ENCODE data around the gene MTMR4. TPM values are rescaled to one million over a fixed set of nuclear protein-coding genes. Genes with fewer than 3 reads are reported as not detected.
A peak's percentile ranks its signal among the peaks of the same experiment; 100 is the strongest.
"Not testable (repeated sequence)": the region's sequence is repeated elsewhere in the genome, so short reads cannot be mapped to it uniquely, and the experiment has no call there.

MTMR4 gene
- polyA plus RNA-seq, 12 donors, result 16.3 to 37.0 (median 20.5) TPM; not detected in 1

- no peak for DNase-seq
Measured at GRCh38 chr17:58527949-58528348, 13.5 kb upstream of the MTMR4 start.

DNA sequence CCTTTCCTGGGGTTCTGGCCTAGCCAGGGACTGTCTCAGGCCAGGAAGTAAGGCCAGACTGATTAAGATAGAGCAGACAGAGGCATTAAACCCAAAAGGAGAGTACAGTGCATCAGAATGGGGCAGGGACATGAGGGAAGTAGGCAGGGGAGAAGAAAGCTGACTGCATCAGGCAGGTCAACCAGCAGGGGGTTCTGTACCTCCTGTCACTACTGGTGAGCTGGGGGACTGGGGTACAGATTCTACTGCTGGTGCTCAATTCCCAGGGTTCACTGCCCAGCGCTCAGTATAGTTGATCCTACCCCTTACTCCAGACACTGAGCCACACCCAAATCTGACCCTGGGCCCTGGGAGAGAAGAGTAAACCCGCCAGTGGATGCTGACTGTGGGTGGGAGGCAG, 12.9 kb upstream of the MTMR4 start:
- no peak for DNase-seq

- DNase-seq, result no peak
Measured at GRCh38 chr17:58525239-58525638, 10.8 kb upstream of the MTMR4 start.

GRCh38 chr17:58521680-58522079, 7.2 kb upstream of the MTMR4 start:
- DNase-seq, result no peak

DNA sequence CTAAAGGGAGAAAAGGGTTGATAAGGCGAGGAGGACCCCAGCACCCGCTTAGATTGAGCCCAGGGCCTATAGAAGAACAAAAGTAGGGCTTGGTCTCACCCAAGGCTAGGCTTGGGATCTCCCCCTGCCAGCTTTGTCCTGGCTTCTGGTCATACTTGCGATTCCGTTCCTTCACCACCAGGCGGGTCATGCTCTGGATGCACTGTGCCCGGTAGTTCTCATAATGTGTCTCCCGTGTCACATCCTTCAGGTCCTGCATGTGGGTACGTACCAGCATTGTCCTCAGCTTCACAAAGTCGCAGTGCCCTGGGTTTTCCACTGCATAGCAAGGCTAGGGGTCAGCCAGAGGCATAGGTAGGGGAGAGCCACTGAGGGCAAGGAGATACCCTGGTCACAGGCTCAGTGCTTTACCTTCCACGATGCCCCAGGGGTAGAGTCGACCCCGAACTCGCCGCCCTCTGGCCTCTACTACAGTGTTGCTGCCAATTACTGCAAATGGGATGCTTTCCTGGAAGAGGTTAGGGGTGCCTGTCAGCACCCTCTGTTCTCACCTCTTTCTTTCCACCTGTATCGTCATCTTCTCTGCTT, 6.5 kb upstream of the MTMR4 start:
- no peak for DNase-seq

DNA sequence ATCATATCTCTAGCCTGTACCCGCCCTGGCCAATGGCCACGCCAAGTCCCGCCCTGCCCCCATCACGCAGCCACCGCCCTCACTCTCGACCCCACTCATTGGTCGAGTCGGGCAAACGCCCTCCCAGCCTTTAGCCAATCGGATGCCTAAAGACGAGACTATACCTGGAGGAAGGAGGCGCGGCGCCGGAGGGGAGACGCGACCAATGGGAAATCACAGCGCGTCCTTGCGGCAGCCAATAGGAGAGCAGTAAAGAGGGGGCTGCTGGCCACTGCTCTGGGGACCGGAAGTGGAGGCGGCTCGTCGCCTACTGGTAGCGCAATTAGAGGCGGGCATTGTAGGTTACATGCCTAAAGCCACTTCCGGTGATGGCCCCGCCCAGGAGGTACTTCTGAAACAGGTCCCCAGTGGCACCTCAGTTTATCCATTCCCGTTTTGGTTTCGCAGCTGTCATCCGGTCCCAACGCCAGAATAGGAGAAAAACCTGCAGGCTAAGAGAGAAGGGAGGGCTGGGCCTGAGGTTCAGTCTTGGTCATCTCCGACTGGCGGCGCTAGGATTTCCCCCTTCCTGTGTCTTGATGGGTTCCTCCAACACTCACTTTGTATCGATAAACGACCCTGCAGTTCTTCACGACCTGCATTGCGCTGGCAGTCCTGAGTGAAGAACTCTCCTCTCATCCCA, 3.6 kb upstream of the MTMR4 start:
- peak; percentile 99 for DNase-seq

GRCh38 chr17:58517378-58517927, 3.0 kb upstream of the MTMR4 start:
- no peak for DNase-seq

DNA sequence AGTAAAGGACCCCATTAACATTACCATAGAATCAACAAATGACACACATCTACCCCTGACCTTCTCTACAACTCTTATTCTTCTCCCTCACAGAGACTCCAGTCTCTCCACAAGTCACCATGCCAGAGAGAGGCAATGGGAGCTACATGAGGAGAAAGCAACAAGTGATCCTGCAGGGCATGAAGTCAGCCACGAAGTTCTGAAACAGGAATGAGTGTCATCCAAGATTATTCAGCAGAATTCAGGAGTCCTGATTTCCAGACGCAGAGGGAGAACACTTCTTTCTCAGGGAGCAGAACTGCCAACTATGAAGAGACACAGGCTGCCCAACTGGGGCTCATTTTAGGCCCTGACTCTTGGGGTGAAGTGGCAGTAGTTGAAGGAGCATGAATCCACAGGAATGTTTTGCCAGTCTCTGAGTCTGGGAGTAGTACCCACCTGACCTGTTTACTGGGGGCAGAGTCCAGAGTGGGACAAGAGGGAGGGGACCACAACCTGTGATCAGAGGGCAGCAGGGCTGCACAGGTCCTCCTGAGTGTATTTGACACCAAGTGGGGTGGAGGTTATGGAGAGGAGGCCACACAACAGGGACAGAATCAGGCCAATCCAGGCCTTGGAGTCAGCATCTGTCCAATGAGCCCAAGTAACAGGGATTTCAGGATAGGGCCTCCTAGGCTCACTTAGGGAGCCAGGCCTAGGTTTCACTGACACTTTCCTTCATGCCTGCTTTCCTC, 2.4 kb upstream of the MTMR4 start:
- no peak for DNase-seq

GRCh38 chr17:58515286-58515685, 848 bp upstream of the MTMR4 start:
- DNase-seq, result no peak

DNA sequence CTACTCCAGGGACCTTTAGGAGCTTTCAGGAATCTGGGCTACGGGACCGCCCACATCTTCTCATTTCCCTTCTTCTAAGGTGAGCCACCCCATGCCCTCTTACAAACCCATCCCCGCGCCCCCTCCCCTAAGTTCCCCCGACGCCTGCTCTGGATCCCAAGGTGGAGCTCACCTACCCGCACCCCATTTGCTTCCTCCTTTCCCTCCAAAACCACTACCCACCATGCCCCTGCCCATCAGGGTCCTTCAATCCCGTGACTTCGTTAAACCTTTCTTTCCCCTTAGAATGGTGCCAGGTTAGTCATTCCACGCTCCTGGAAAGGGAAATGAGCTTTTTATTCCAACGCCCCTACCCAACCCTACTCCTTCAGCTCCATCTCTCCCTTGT, 326 bp upstream of the MTMR4 start:
- no peak for DNase-seq

DNA sequence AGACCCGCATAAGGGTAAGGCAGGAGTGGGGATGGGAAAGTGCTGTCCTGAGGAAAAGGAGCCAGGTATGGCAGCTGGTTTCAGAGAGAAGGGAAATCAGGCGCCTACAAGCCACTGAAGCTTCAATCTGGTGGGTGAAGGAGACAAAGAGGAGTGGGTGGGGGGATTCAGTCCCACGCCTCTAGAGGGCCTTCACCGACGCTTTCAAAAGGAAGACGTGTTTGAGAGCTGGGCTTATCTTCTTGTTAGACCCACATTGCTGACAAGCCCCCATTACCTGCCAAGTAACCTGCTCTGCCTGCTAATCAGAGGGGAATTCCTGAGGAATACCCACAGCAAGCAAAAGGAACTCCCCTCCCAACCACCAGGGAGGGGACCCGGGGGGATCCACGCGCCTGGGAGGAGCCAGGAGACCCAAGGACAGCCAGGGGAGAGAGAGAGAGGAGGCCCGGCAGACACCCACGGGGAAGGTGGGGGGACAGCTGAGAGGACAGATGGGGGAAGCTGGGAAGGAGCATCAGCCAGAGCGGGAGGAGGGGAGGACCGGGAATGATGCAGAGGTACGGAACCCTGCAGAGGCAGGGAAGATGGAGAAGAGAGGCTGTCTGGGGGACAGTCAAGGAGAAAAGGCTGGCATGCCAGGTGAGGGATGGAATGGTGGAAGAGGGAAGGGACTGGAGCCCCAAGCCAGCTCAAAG, 1.0 kb downstream of the MTMR4 start:
- DNase-seq, result no peak

DNA sequence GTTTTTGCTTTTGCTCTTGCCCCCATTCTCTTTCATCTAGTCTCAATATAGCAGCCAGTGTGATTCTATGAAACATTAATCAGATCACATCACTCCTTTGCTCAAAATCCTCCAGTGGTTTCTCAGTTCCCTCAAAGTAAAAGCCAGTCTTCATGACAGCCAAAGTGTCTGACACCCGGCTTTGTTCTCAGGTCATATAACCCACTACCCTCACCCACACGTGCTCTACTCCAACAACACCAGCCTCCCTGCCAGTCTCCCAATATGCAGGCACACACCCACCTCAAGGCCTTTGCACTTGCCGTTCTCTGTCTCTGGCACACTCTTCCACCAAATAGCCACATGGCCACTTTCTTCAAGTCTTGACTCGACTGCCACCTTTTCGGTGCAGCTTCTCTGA, 4.4 kb downstream of the MTMR4 start:
- DNase-seq, result no peak

DNA sequence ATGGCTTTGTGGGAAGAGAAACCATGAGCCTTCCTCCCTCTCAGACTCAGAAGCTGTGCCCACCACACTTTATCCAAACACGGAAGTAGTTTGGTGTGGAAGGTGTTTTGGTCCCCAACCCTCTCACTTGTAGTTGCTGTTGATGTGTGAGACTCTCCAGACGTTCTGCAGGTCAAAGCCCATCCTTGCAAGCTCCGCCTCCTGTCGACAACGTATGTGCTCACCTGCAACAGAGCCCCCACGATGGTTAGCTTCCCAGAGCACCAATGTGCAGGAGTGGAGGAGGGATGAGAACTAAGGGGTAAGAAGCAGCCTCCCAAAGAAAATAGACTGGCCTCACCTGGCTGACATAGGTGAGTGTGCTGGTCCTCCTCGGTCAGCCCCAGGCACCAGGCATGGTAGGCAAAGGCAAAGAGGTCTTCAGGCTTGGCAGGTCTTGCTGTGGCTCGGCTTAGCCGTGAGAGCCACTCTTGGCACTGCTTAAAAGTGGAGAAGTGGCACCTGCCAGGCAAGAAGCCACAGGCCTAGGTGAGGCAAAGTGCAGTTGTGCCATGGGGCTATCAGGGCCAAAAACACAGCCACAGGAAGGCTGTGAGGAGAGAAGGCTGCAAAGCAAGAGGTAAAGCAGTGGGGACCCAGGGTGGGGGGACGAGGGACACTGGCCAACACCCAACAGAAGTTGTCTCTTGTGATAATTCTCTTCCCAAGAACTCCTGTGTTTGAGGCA, 5.9 kb downstream of the MTMR4 start:
- DNase-seq, result no peak

- no peak for DNase-seq
Measured at GRCh38 chr17:58507123-58507634, 7.3 kb downstream of the MTMR4 start.

- no peak for DNase-seq
Measured at GRCh38 chr17:58506354-58507080, 7.9 kb downstream of the MTMR4 start.

GRCh38 chr17:58504826-58505351, 9.5 kb downstream of the MTMR4 start:
- DNase-seq, result no peak

- no peak for DNase-seq
Measured at GRCh38 chr17:58503866-58504265, 10.6 kb downstream of the MTMR4 start.

DNA sequence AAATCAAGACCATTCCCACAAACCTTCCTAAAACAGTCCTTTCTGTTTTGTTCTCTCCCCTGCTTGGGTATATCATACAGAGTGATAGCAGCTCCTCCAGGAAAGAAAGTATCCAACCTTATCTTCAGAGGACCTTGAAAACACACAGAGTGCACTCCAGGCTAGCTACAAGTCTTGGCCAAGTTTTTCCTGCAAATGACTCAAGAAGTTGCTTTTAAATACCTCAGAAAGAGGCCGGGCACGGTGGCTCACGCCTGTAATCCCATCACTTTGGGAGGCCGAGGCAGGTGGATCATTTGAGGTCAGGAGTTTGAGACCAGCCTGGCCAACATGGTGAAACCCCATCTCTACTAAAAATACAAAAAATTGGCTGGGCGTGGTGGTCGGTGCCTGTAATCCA, 11.3 kb downstream of the MTMR4 start:
- not testable (repeated sequence) for DNase-seq

DNA sequence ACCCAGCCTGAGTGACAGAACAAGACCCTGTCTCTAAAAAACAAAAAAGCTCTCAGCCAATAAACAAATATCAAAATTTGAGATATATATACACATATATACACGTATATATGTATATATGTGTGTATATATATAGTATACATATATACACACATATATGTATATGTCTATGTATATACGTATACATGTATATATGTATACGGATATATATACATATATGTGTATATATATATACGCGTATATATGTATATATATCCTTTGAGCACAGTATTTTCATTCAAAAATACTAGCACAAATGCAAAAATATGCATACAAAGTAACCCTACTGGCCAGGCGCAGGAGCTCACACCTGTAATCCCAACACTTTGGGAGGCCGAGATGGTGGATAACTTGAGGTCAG, 13.0 kb downstream of the MTMR4 start:
- DNase-seq, result no peak

DNA sequence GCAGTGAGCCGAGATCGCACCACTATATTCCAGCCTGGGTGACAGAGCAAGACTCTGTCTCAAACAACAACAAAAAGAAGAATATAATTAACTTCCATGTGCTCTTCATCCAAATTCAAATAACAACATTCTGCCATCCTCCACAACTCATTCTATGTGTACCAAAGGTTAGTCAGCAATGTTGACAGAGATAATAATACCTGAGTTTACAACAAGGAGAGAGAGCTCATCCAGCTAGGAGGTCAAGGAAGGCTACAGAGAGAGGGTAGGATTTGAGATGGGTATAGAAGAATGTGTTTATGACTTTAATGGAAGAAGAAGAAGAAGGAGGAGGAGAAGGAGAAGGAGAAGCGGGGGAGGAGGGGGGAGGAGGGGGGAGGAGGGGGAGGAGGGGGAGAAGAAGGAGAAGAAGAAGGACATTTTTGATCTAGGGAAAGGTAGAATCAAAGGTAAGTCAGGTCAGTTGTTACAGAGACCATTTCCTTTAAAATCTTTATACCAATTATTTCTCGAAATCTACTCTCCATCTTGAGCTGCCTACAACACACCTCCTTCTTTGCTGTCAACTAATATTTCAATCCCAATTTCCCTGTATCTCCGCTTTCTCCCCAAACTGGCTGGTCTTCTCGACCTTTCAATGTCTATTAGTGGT, 16.1 kb downstream of the MTMR4 start:
- no peak for DNase-seq

All from muscle of arm (tissue), 12 donors.